ENCODE data around the gene ADD1. TPM values are rescaled to one million over a fixed set of nuclear protein-coding genes. Genes with fewer than 3 reads are reported as not detected.

The ADD1 gene
- total and polyA plus RNA-seq, 2 of the 13 experiments (the other 11 are each of a cell fraction or from before 2014, with no cell fraction given) = 73.9 to 122 TPM

GRCh38 chr4:2794486-2795299 is 49.0 kb upstream of the ADD1 start (continued):
- TF ChIP-seq BORCS8-MEF2B (CRISPR knock-in tag; IDR thresholded peaks at IDR 0.05) (0 out of 2 replicates have a peak, but pooled peaks have one; percentile 17), DPF2 (CRISPR knock-in tag; IDR thresholded peaks at IDR 0.05; ENCODE audit: borderline replicate concordance, low read depth) (no peak), SP2 (CRISPR knock-in tag; IDR thresholded peaks at IDR 0.05) (no peak), TARDBP (CRISPR knock-in tag; IDR thresholded peaks at IDR 0.05) (peak; percentile 57; the same call in 1 of the 2 replicates), CENPX (CRISPR knock-in tag; IDR thresholded peaks at IDR 0.05) (no peak), MAF1 (CRISPR knock-in tag; IDR thresholded peaks at IDR 0.05; ENCODE audit: borderline replicate concordance) (no peak), ZNF687 (CRISPR knock-in tag; IDR thresholded peaks at IDR 0.05) (peak; percentile 37; the same call in 1 of the 2 replicates), SP5 (CRISPR knock-in tag; IDR thresholded peaks at IDR 0.05; ENCODE audit: borderline replicate concordance, low read depth) (0 out of 2 replicates have a peak, but pooled peaks have one; percentile 11), ZNF124 (CRISPR knock-in tag; IDR thresholded peaks at IDR 0.05) (no peak), ZNF563 (CRISPR knock-in tag; IDR thresholded peaks at IDR 0.05) (no peak), HOMEZ (CRISPR knock-in tag; IDR thresholded peaks at IDR 0.05; ENCODE audit: low read depth) (no peak), GABPA (IDR thresholded peaks at IDR 0.05; ENCODE audit: low read depth, low read length) (no peak), GABPA (CRISPR knock-in tag; IDR thresholded peaks at IDR 0.05; ENCODE audit: low read depth) (peak; percentile 38), ZSCAN9 (CRISPR knock-in tag; IDR thresholded peaks at IDR 0.05; ENCODE audit: borderline replicate concordance) (no peak), NFYC (CRISPR knock-in tag; IDR thresholded peaks at IDR 0.05) (no peak), ZNF460 (CRISPR knock-in tag; IDR thresholded peaks at IDR 0.05; ENCODE audit: borderline replicate concordance) (0 out of 2 replicates have a peak, but pooled peaks have one; percentile 28), RXRA (CRISPR knock-in tag; IDR thresholded peaks at IDR 0.05) (no peak), MAFF (IDR thresholded peaks at IDR 0.05; ENCODE audit: low read depth, low read length) (peak; percentile 78), ZNF652 (CRISPR knock-in tag; IDR thresholded peaks at IDR 0.05; ENCODE audit: borderline replicate concordance, low read depth) (no peak), REXO4 (CRISPR knock-in tag; IDR thresholded peaks at IDR 0.05; ENCODE audit: borderline replicate concordance) (no peak), HIC2 (CRISPR knock-in tag; IDR thresholded peaks at IDR 0.05; ENCODE audit: low read depth) (peak; percentile 31; the same call in 1 of the 2 replicates)
- TF ChIP-seq, protein P1, sequence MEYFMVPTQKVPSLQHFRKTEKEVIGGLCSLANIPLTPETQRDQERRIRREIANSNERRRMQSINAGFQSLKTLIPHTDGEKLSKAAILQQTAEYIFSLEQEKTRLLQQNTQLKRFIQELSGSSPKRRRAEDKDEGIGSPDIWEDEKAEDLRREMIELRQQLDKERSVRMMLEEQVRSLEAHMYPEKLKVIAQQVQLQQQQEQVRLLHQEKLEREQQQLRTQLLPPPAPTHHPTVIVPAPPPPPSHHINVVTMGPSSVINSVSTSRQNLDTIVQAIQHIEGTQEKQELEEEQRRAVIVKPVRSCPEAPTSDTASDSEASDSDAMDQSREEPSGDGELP (IDR thresholded peaks at IDR 0.05; ENCODE audit: borderline replicate concordance, low read depth) = peak; percentile 48; the same call in 1 of the 2 replicates
